ENCODE results near the gene DISP3.

The DISP3 gene

GRCh38 chr1:11566042-11566850 is 87.3 kb downstream of the DISP3 start:
- Histone ChIP-seq H2BK15ac (ENCODE audit: low read depth, poor library complexity, severe bottlenecking) (no peak overlapping the region), H3K23ac (ENCODE audit: low read length in 2 of 2) (no peak overlapping the region), H2BK5ac (ENCODE audit: low read depth, low read length, poor library complexity, severe bottlenecking) (no peak overlapping the region), H3K4ac (ENCODE audit: low read depth in 1 of 2, low read length in 2 of 2) (no peak overlapping the region), H3K9me3 (ENCODE audit: control insufficient read depth, low read length) (no peaks in the 10 kb centered on the region), H2BK12ac (ENCODE audit: low read length in 2 of 2) (no peak overlapping the region), H3K18ac (ENCODE audit: low read depth in 1 of 2, low read length in 2 of 2) (no peak overlapping the region), H3K14ac (ENCODE audit: low read length in 2 of 2) (no peak overlapping the region), H3K27me3 (ENCODE audit: control insufficient read depth in 1 of 2, insufficient read depth in 1 of 2, low read length in 2 of 2) (peaks cover 46 to 73% of the 10 kb centered on the region in 2 experiments), H3K9ac (ENCODE audit: low read length) (no peak overlapping the region), H3K79me1 (replicated peaks; ENCODE audit: low read length, poor library complexity, severe bottlenecking) (no peaks in the 10 kb centered on the region), H3K4me3 (ENCODE audit: insufficient read depth in 1 of 2, low read depth in 1 of 2, low read length in 2 of 2) (no peak overlapping the region), H4K8ac (ENCODE audit: low read length) (no peak overlapping the region), H3K4me1 (ENCODE audit: control insufficient read depth, insufficient read depth, low read depth, low read length) (peaks cover 12% of the 10 kb centered on the region), H3K27ac (ENCODE audit: low read length, poor library complexity, severe bottlenecking) (no peak overlapping the region), H2AK5ac (ENCODE audit: low read length, severe bottlenecking) (no peak overlapping the region), H4K91ac (ENCODE audit: low read length) (no peak overlapping the region), H3K36me3 (ENCODE audit: control insufficient read depth in 1 of 2, insufficient read depth in 2 of 2, low read depth in 1 of 2, low read length in 2 of 2) (no peaks in the 10 kb centered on the region), H3K4me2 (ENCODE audit: low read length, poor library complexity, severe bottlenecking) (no peak overlapping the region), H2BK120ac (ENCODE audit: low read depth, low read length) (no peak overlapping the region), H2AFZ (ENCODE audit: low read depth, low read length) (no peak overlapping the region)
- DNase-seq, result no peak
- WGBS, result 77% methylated on average over 14 of the region's 16 CpGs

GRCh38 chr1:11567244-11568065 is 88.5 kb downstream of the DISP3 start:
- no peak overlapping the region for H4K8ac ChIP-seq (ENCODE audit: low read length)
- H3K14ac ChIP-seq (ENCODE audit: low read length in 2 of 2), result no peak overlapping the region
- no peak overlapping the region for H2BK15ac ChIP-seq (ENCODE audit: low read depth, poor library complexity, severe bottlenecking)
- no peak for DNase-seq
- no peak overlapping the region for H3K18ac ChIP-seq (ENCODE audit: low read depth in 1 of 2, low read length in 2 of 2)
- H3K9ac ChIP-seq (ENCODE audit: low read length), result no peak overlapping the region
- H2BK12ac ChIP-seq (ENCODE audit: low read length in 2 of 2), result no peak overlapping the region
- no peak overlapping the region for H2BK5ac ChIP-seq (ENCODE audit: low read depth, low read length, poor library complexity, severe bottlenecking)
- H3K27ac ChIP-seq (ENCODE audit: low read length, poor library complexity, severe bottlenecking), result no peak overlapping the region
- no peak overlapping the region for H2AK5ac ChIP-seq (ENCODE audit: low read length, severe bottlenecking)
- H3K23ac ChIP-seq (ENCODE audit: low read length in 2 of 2), result no peak overlapping the region
- WGBS, result 90% methylated on average over 10 of the region's 11 CpGs
- H3K36me3 ChIP-seq (ENCODE audit: control insufficient read depth in 1 of 2, insufficient read depth in 2 of 2, low read depth in 1 of 2, low read length in 2 of 2), result no peaks in the 10 kb centered on the region
- H3K4me2 ChIP-seq (ENCODE audit: low read length, poor library complexity, severe bottlenecking), result no peak overlapping the region
- no peak overlapping the region for H3K4ac ChIP-seq (ENCODE audit: low read depth in 1 of 2, low read length in 2 of 2)
- peaks cover 12% of the 10 kb centered on the region for H3K4me1 ChIP-seq (ENCODE audit: control insufficient read depth, insufficient read depth, low read depth, low read length)
- no peaks in the 10 kb centered on the region for H3K9me3 ChIP-seq (ENCODE audit: control insufficient read depth, low read length)
- H4K91ac ChIP-seq (ENCODE audit: low read length), result no peak overlapping the region
- H3K4me3 ChIP-seq (ENCODE audit: insufficient read depth in 1 of 2, low read depth in 1 of 2, low read length in 2 of 2), result no peak overlapping the region
- H3K27me3 ChIP-seq (ENCODE audit: control insufficient read depth in 1 of 2, insufficient read depth in 1 of 2, low read length in 2 of 2), result peaks cover 50 to 81% of the 10 kb centered on the region in 2 experiments
- no peaks in the 10 kb centered on the region for H3K79me1 ChIP-seq (replicated peaks; ENCODE audit: low read length, poor library complexity, severe bottlenecking)
- no peak overlapping the region for H2BK120ac ChIP-seq (ENCODE audit: low read depth, low read length)
- H2AFZ ChIP-seq (ENCODE audit: low read depth, low read length), result no peak overlapping the region

DNA sequence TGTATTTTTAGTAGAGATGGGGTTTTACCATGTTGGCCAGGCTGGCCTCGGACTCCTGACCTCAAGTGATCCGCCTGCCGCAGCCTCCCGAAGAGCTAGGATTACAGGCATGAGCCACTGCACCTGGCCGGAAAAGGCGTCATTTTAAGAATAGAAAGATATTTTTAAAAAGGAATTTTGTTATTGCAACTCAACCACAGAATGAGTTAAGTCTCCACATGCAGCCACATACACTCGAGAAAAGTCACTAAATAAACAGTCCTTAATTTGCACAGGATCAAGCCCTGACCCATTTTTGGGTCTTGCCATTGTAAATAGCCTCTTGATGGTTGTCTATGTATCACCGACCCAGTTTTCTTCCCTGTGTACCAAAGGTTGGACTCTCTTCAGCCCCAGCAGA is 89.7 kb downstream of the DISP3 start:
- no peak overlapping the region for H2BK15ac ChIP-seq (ENCODE audit: low read depth, poor library complexity, severe bottlenecking)
- no peak overlapping the region for H4K91ac ChIP-seq (ENCODE audit: low read length)
- H2BK5ac ChIP-seq (ENCODE audit: low read depth, low read length, poor library complexity, severe bottlenecking), result no peak overlapping the region
- DNase-seq, result no peak
- H3K4me1 ChIP-seq (ENCODE audit: control insufficient read depth, insufficient read depth, low read depth, low read length), result peaks cover 10% of the 10 kb centered on the region
- no peak overlapping the region for H3K9ac ChIP-seq (ENCODE audit: low read length)
- no peak overlapping the region for H3K4ac ChIP-seq (ENCODE audit: low read depth in 1 of 2, low read length in 2 of 2)
- no peaks in the 10 kb centered on the region for H3K79me1 ChIP-seq (replicated peaks; ENCODE audit: low read length, poor library complexity, severe bottlenecking)
- H3K23ac ChIP-seq (ENCODE audit: low read length in 2 of 2), result no peak overlapping the region
- H3K27ac ChIP-seq (ENCODE audit: low read length, poor library complexity, severe bottlenecking), result no peak overlapping the region
- H3K18ac ChIP-seq (ENCODE audit: low read depth in 1 of 2, low read length in 2 of 2), result no peak overlapping the region
- H2AFZ ChIP-seq (ENCODE audit: low read depth, low read length), result no peak overlapping the region
- H3K36me3 ChIP-seq (ENCODE audit: control insufficient read depth in 1 of 2, insufficient read depth in 2 of 2, low read depth in 1 of 2, low read length in 2 of 2), result no peaks in the 10 kb centered on the region
- H2BK120ac ChIP-seq (ENCODE audit: low read depth, low read length), result no peak overlapping the region
- no peak overlapping the region for H4K8ac ChIP-seq (ENCODE audit: low read length)
- no peak overlapping the region for H2BK12ac ChIP-seq (ENCODE audit: low read length in 2 of 2)
- no peak overlapping the region for H3K4me3 ChIP-seq (ENCODE audit: insufficient read depth in 1 of 2, low read depth in 1 of 2, low read length in 2 of 2)
- no peak overlapping the region for H3K14ac ChIP-seq (ENCODE audit: low read length in 2 of 2)
- no peak overlapping the region for H3K4me2 ChIP-seq (ENCODE audit: low read length, poor library complexity, severe bottlenecking)
- H3K27me3 ChIP-seq (ENCODE audit: control insufficient read depth in 1 of 2, insufficient read depth in 1 of 2, low read length in 2 of 2), result peaks cover 46 to 81% of the 10 kb centered on the region in 2 experiments
- 66% methylated on average over 5 of the region's 8 CpGs for WGBS
- H2AK5ac ChIP-seq (ENCODE audit: low read length, severe bottlenecking), result no peak overlapping the region
- H3K9me3 ChIP-seq (ENCODE audit: control insufficient read depth, low read length), result no peaks in the 10 kb centered on the region

- H3K4me2 ChIP-seq (ENCODE audit: low read length, poor library complexity, severe bottlenecking), result no peak overlapping the region
- H3K27me3 ChIP-seq (ENCODE audit: control insufficient read depth in 1 of 2, insufficient read depth in 1 of 2, low read length in 2 of 2), result peaks cover 37 to 82% of the 10 kb centered on the region in 2 experiments
- H3K9me3 ChIP-seq (ENCODE audit: control insufficient read depth, low read length), result no peaks in the 10 kb centered on the region
- no peak overlapping the region for H3K4me3 ChIP-seq (ENCODE audit: insufficient read depth in 1 of 2, low read depth in 1 of 2, low read length in 2 of 2)
- H2BK5ac ChIP-seq (ENCODE audit: low read depth, low read length, poor library complexity, severe bottlenecking), result no peak overlapping the region
- no peaks in the 10 kb centered on the region for H3K79me1 ChIP-seq (replicated peaks; ENCODE audit: low read length, poor library complexity, severe bottlenecking)
- H2BK12ac ChIP-seq (ENCODE audit: low read length in 2 of 2), result no peak overlapping the region
- no peak overlapping the region for H3K18ac ChIP-seq (ENCODE audit: low read depth in 1 of 2, low read length in 2 of 2)
- H3K36me3 ChIP-seq (ENCODE audit: control insufficient read depth in 1 of 2, insufficient read depth in 2 of 2, low read depth in 1 of 2, low read length in 2 of 2), result no peaks in the 10 kb centered on the region
- no peak overlapping the region for H3K14ac ChIP-seq (ENCODE audit: low read length in 2 of 2)
- H3K9ac ChIP-seq (ENCODE audit: low read length), result no peak overlapping the region
- H2AK5ac ChIP-seq (ENCODE audit: low read length, severe bottlenecking), result no peak overlapping the region
- 86% methylated on average over 14 of the region's 14 CpGs for WGBS
- peaks cover 9% of the 10 kb centered on the region for H3K4me1 ChIP-seq (ENCODE audit: control insufficient read depth, insufficient read depth, low read depth, low read length)
- no peak overlapping the region for H3K4ac ChIP-seq (ENCODE audit: low read depth in 1 of 2, low read length in 2 of 2)
- no peak overlapping the region for H4K8ac ChIP-seq (ENCODE audit: low read length)
- H2BK15ac ChIP-seq (ENCODE audit: low read depth, poor library complexity, severe bottlenecking), result no peak overlapping the region
- no peak overlapping the region for H3K27ac ChIP-seq (ENCODE audit: low read length, poor library complexity, severe bottlenecking)
- no peak overlapping the region for H2BK120ac ChIP-seq (ENCODE audit: low read depth, low read length)
- DNase-seq, result no peak
- no peak overlapping the region for H4K91ac ChIP-seq (ENCODE audit: low read length)
- no peak overlapping the region for H3K23ac ChIP-seq (ENCODE audit: low read length in 2 of 2)
- H2AFZ ChIP-seq (ENCODE audit: low read depth, low read length), result no peak overlapping the region
Observed at GRCh38 chr1:11569551-11569950, 90.6 kb downstream of the DISP3 start.

Data from mesenchymal stem cell (in vitro differentiated cells and primary cell).